Esophagus muscularis mucosa (tissue), 4 donors: Measurements from ENCODE around the gene HS3ST4.

Source experiments
- CTCF ChIP-seq, 3 experiments: fragments of 200-600 bp in 2 of 3; fragments of 450-650 bp in 1 of 3; sonication (generic) in 2 of 3; IDR thresholded peaks; one replicate each; pipeline ENCODE4 v1.5.1; 2017 to 2019; ENCODE audit warnings: antibody characterized with exemption in 3 of 3, mild to moderate bottlenecking in 2 of 3, moderate library complexity in 1 of 3
- EP300 ChIP-seq: sonication (generic); formaldehyde crosslinking; IDR thresholded peaks from one replicate; pipeline ENCODE4 v1.6.1; 2017; ENCODE audit warnings: antibody characterized with exemption
- POLR2A ChIP-seq: fragments of 450-650 bp; IDR thresholded peaks from one replicate; pipeline ENCODE4 v1.6.1; 2017; ENCODE audit warnings: antibody characterized with exemption, moderate library complexity, mild to moderate bottlenecking, low read depth
- POLR2AphosphoS5 ChIP-seq, 2 donors: sonication (generic); formaldehyde crosslinking; IDR thresholded peaks; one replicate each; pipeline ENCODE4 v1.6.1; 2017; ENCODE audit warnings: antibody characterized with exemption in 2 of 2

- TF ChIP-seq CTCF (IDR thresholded peaks at IDR 0.05) (no peak), EP300 (no peak), POLR2A (no peak), POLR2AphosphoS5 (IDR thresholded peaks at IDR 0.05) (no peak)
Observed at GRCh38 chr16:25966172-25967097, 274.7 kb downstream of the HS3ST4 start.
